ENCODE measurements around the gene SGO2.

Gene SGO2

GRCh38 chr2:200525882-200526651 is at the start of gene SGO2:
Gene SGO2, plus strand, starts transcription at chr2:200526207. Its CDS starts 6,769 bp downstream, at chr2:200532976.
- DNase-seq, result peak; percentile 81 to 94 (median 88)

- DNase-seq, result no peak
Observed at GRCh38 chr2:200476836-200477235, 49.2 kb upstream of the SGO2 start.

- DNase-seq, result no peak
Observed at GRCh38 chr2:200477667-200478131, 48.3 kb upstream of the SGO2 start.

- no peak for DNase-seq
Observed at GRCh38 chr2:200479692-200480265, 46.2 kb upstream of the SGO2 start.

GRCh38 chr2:200482194-200482593 is 43.8 kb upstream of the SGO2 start:
- DNase-seq, result no peak

GRCh38 chr2:200483729-200484198 is 42.2 kb upstream of the SGO2 start:
- DNase-seq, result no peak

- no peak for DNase-seq
Observed at GRCh38 chr2:200484934-200485333, 41.1 kb upstream of the SGO2 start.

GRCh38 chr2:200486529-200486928 is 39.5 kb upstream of the SGO2 start:
- no peak for DNase-seq

- no peak for DNase-seq
Observed at GRCh38 chr2:200488169-200488568, 37.8 kb upstream of the SGO2 start.

GRCh38 chr2:200490001-200490400 is 36.0 kb upstream of the SGO2 start:
- DNase-seq, result no peak

- no peak for DNase-seq
Observed at GRCh38 chr2:200492656-200493055, 33.4 kb upstream of the SGO2 start.

- no peak for DNase-seq
Observed at GRCh38 chr2:200494048-200494447, 32.0 kb upstream of the SGO2 start.

- DNase-seq, result no peak
Observed at GRCh38 chr2:200496696-200497095, 29.3 kb upstream of the SGO2 start.

- DNase-seq, result no peak
Observed at GRCh38 chr2:200498402-200499162, 27.4 kb upstream of the SGO2 start.

- no peak for DNase-seq
Observed at GRCh38 chr2:200502196-200502595, 23.8 kb upstream of the SGO2 start.

- no peak for DNase-seq
Observed at GRCh38 chr2:200506679-200507078, 19.3 kb upstream of the SGO2 start.

GRCh38 chr2:200507179-200507578 is 18.8 kb upstream of the SGO2 start:
- DNase-seq, result no peak

GRCh38 chr2:200509235-200509611 is 16.8 kb upstream of the SGO2 start:
- DNase-seq, result peak in 1 of 4 experiments; percentile 1

- peak; percentile 82 to 90 (median 86) for DNase-seq
Observed at GRCh38 chr2:200509612-200510433, 16.2 kb upstream of the SGO2 start, which contains the start of gene KCTD18. Gene KCTD18, minus strand, starts transcription at chr2:200510068. Its CDS starts 3,052 bp downstream, at chr2:200507016.

GRCh38 chr2:200515155-200515554 is 10.9 kb upstream of the SGO2 start:
- DNase-seq, result no peak

- no peak for DNase-seq
Observed at GRCh38 chr2:200523158-200523557, 2.8 kb upstream of the SGO2 start.

GRCh38 chr2:200523604-200524003 is 2.4 kb upstream of the SGO2 start:
- no peak for DNase-seq

GRCh38 chr2:200525066-200525465 is 941 bp upstream of the SGO2 start:
- DNase-seq, result no peak
